Measurements from ENCODE around the gene CRACR2A.

CRACR2A gene

DNA sequence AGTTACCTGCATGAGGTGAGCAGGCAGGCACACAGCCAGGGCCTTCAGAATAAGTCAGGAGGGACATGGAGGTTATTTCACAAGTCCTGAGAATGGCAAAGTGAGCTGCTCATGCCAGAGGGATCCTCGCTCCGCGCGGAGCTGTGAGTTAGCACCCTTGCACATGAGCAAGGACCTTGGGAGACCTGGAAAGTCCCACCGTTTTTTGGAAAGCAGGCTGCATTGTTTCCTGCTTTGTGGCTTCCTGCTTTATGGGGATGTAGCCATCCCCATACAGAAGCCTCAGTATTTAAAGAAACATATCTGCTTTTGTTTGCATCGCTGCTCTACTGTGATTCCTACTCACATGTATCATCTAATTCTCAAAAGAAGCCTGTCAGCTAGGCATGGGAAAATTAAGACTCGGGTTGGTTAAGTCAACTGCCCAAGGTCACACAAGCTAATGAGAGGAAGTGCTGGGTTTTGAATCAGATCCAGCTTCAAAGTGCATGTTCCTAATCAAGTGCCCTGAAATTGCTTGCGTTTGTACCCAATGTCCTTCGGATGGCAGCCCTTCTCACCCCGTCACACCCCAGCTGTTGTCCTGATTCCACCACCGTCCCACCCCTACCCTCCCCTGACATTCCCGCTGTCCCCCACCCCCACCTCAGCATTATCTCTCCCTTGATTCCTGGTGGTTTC, 106.2 kb downstream of the CRACR2A start:
- DNase-seq: no peak

DNA sequence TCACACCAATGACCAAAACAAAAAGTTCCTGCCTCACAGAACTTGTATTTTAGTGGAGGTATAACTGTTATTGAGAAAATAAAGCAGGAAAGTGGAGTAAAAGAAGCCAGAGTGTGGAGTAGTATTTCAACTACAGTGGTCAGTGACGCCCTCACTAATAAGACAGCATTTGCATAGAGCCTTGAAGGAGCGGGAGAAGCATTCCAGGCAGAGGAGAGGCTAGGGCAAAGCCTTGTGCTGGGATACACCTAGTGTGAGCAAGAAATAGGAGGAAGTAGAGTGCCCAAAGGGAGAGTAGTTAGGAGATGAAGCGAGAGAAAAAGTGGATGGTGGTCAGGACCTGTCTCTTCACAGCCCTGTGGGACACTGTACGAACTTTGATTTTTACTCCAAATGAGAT, 107.8 kb downstream of the CRACR2A start:
- no peak for DNase-seq

DNA sequence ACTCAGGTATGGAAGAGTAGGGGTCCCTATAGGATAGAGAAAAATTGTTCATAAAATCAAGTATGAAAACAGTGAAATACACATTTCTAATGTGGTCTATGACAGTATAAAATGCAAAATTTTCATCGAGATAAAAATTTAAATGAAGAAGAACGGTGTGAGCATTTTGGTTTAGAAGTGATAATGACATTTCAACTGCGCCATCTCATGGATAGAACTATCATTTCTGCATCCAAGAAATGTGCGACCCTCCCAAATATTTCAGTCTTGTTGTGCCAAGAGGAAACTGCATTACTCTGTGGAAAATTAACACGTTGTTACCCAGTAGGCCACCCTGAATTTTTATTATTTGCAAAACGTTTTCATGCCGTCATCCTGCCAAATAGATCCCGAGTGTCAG, 108.8 kb downstream of the CRACR2A start:
- no peak for DNase-seq

DNA sequence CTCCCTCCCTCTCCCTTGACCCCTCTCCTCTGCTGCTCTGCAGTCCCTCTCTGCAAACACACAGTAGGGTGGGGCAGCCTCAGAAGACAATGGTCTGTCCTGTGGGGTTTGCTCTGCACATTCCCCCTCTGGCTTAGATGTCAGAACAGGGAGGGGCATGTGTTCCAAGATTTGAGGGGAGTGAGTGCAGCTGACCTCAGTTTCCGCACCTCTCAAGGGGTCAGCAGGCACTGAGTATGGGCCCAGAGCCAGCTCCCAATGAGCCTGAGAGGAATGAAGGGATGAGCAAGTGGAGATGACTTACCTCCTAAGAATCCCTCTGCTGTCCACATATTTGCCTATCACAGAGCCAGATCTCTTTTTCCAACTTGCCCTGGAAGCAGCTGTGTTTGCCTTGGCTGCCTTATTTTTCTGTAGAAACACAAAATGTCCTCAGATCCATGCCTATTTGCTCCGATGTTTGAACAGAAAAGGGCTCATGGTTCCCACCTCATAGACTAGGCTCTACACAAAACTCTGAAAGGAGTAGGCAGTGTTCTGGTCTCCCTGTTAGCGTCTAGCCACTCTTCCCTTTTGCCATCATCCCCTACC, 111.4 kb downstream of the CRACR2A start:
- no peak for DNase-seq

DNA sequence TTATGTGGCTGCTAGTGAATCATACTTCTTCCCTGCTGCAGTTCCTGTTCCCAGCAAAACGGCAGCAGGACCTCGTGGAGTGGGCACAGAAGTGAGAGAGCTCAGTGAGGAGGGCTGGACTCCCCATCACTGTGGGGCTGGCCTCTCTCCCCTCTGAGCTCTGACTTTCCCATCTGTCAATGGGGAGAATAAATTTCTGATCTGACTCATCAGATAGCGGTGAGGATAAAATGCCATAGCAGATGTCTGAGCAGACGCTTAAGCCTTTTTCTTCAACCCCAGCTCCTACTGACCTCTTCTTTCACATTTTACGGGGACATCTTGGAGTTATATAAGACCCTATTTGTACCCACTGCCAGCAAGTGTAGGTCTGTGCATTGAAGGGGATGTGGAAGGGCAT, 116.6 kb downstream of the CRACR2A start:
- no peak for DNase-seq

DNA sequence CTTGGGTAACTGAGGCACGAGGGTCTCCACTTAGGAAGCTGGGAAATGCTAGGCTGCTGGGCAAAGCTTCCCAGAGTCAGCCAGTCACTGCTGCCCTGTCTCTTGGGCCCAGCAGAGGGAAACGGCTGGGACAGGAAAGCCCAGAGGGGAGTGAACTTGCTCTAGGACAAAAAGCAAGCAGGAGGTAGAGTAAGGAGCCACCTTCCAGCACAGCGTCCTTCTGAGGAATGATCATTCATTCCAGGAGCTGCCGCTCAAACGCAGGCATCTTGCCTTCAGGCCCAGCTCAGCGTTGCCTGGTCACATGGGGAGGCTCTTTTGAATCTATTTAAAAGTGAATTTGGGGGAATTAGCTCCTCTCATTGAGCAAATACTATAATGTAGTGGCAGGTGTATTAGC, 118.6 kb downstream of the CRACR2A start:
- no peak for DNase-seq

DNA sequence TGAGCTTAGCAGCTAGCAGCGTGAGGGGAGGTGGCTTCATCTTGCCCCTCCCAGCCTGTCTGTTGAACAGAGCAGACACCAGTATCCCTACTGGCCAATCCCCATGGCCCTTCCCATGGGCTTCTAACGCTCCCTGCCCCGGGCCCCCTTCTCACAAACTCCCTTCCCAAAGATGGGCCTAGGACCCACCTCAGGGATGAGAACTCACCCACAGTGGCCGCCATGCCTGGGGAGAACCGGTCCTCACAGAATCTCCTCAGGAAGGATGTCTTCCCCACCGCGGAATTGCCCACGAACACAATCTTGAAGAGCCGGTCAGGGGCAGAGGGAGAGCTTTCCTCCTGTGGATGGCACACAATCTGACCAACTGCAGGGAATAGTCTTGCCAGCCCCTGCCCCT, 119.5 kb downstream of the CRACR2A start:
- DNase-seq: no peak

DNA sequence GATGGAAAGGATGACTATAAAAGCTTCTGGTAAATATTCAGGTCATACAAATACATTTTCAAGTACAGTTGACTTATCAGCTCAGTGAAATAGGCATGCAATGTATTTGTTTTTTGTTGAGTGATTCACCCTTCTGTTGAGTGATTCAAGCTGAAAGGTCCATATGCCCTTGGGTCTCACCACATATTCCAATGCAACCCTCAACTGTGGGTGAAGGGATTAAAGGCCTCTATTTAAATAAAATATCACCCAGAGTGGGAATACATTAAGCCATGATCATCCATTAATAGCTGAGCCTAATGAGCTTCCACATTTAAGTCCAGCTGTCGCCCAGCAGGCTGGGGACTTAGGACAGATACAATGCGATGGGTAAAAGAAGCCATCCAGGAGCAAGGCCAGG, 120.2 kb downstream of the CRACR2A start:
- no peak for DNase-seq

DNA sequence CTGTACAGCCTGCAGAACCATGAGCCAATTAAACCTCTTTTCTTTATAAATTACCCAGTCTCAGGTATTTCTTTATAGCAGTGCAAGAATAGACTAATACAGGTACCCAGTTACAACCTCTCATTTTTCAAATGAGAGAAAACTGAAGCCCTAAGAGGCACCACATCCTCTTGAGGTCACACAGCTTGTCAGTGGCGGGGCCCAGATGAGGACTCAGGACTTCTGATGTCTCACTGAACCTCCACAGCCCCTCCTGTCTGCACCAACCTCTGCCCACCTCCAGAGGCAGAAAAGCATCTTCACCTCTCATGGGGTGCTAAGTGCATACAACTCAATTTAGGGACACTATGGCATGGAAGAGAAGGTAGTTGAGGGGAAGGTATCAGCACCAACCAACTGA, 120.7 kb downstream of the CRACR2A start:
- no peak for DNase-seq

DNA sequence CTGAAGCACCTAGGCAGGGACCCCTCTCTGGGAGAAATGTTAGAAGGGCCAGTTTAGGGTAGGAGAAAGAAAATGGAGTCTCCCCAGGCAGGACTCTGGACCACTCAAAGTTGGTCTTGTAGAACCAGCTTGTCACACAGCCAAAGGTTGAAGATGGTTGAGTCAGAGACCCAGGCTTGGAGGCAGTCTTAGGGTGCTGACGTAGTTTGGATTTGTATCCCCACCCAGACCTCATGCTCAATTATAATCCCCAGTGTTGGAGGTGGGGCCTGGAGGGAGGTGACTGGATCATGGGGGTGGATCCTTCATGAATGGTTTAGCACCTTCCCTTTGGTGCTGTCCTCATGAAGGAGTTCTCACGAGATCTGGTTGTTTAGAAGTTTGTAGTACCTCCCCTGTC, 121.2 kb downstream of the CRACR2A start:
- DNase-seq: no peak

DNA sequence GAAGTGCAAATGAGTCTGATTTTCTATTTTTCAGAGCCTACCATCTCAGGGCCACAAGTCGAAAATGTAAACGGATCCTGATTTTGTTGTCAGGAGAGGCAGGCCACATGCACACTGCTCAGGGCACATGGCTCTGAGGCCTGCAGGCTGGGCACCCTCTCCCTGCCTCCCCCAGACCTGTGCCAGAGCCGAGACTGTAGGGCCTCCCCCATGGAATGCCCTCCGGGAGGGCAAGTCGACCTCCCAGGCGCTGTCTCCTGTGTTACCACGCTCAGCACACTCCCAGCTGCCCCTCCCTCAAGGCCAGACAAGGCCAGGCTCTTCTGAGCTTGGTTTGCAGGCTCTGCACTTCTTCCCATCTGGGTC, 121.7 kb downstream of the CRACR2A start:
- no peak for DNase-seq

DNA sequence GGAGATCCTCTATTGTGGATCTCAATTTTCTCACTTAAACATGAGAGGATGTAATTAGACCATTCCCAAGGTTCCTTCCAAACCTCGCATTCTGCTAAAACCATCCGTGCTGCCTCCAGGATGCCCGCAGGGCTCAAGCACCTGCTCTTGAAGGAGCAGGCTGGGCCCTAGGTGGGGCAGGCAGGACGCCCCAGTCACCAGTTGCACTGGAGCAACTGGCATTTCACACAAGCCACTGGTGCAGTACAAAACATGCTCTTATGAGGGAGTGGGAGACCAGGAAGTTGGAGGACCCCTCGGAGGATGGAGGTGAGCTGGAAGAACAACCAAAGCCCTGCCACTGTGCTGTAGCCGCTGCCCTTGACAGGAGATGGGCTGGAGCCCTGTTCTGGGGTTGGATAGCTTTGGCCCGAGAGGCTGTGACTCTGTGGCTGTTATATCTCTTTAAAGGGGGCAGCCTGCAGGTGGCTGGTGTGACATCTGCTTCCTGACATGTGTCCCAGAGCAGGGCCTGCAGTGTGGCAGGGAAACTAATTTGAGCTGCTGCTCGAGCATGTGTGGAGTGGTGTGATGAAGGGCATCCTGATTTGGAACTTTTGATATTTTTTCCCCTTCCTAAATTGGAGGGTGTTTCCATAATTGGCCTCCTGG, 122.2 kb downstream of the CRACR2A start:
- DNase-seq: no peak

DNA sequence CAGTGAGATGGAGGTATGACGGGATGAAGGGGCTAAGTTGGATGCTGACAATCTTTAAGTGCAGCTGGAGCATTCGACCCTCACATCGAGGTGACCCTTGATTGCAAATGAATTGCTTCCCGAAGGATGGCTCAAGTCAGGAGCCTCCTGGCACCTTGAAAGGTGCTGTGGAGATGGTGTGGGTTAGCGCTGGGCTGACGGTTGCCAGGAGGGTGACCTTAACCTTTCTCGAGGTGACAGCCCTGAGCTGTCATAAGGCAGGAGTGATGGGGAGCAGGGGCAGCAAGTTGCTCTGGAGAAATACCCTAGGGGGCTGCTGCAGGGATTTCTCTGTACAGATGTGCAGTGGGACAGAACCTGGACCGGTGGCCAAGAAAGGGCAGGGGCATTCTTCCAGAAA, 122.8 kb downstream of the CRACR2A start:
- DNase-seq: no peak

DNA sequence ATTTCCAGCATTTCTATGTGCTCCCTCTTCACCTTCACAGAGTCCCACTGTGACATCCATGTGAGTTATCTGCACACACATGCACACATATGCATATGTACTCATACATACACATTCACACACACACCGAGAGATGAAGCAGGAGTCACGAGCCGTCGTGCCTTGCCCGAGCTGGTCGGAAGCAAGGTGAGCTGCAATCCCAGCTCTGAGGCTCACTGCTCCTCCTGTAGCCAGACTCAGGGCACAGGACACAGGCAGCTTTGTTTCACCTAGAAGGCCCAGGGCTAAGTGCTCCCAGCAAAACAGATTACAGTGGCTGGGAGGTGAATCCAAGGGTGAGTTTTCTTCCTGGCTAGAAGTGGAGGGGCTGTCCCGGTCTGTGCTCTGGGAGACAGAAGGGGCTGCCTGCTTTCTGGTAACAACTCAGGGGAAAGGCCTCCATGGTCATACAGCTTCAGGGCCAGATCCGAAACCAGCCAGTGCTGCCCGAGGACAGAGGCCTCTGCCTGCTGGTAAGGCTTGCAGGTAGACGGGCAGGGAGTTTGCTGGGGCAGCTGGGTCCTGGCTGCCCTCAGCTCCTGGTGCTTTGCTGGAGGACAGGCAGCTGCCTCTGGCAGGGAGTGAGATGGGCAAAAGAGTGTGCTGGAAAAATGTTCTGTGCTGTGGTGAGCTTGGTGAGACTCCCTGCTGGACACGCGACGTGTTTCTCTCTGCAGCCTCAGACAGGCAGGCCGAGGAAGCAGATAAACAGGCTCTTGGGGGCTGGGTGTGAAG, 123.7 kb downstream of the CRACR2A start:
- DNase-seq: no peak

DNA sequence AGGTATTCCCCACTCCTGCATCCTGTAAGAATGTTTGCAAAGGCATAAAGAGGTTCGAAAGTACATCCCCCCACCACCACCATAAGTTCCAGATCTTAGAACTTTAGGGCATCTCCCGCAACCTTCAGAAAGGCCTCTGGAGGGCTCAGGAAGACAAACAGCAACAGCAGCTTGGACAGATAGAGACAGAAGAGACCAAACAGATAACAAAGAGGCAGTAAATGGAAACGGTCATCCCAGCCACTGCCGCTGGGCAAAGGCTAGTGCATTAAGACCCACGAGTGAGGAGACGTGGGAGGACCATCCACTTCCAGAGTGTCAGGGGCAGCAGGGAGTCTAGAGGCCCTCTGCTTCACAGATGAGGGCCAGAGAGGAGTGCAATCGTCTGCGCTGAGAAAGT, 124.3 kb downstream of the CRACR2A start:
- DNase-seq: no peak

DNA sequence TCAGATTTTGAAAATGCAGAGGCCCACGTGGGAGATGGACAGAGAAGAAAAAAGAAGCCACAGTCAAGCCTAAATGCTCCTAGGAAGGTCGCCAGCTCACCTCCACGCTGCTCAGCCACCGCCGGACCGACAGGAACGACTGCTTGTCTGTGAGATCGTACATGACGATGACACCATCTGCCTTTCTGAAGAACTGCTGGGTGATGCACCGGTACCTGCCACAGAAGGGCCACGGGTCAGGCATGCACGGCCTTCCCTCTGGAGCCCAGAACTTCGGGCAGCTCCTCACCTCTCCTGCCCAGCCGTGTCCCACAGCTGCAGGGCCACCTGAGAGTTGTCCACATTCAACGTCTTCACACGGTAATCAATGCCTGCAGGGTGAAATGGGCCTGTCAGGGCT, 125.6 kb downstream of the CRACR2A start:
- DNase-seq: no peak

DNA sequence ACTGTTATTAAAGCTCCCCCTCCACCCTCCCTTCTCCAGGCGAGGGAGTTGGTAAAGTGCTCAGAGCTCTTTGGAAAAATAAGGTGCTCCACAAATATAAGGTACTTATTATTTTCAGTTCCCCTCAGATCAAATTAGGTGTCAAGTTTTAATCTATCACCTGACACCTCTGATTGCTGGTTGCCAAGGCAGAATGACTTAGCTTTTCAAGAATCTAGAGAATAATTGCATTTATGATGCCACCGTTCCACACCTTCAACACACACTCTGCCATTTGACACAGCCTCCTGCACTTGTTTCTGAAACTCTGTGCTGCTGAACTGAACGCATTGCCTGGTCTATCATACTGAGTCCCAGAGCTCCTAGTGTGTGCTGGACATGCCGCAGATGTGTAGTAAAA, 128.6 kb downstream of the CRACR2A start:
- DNase-seq: no peak

DNA sequence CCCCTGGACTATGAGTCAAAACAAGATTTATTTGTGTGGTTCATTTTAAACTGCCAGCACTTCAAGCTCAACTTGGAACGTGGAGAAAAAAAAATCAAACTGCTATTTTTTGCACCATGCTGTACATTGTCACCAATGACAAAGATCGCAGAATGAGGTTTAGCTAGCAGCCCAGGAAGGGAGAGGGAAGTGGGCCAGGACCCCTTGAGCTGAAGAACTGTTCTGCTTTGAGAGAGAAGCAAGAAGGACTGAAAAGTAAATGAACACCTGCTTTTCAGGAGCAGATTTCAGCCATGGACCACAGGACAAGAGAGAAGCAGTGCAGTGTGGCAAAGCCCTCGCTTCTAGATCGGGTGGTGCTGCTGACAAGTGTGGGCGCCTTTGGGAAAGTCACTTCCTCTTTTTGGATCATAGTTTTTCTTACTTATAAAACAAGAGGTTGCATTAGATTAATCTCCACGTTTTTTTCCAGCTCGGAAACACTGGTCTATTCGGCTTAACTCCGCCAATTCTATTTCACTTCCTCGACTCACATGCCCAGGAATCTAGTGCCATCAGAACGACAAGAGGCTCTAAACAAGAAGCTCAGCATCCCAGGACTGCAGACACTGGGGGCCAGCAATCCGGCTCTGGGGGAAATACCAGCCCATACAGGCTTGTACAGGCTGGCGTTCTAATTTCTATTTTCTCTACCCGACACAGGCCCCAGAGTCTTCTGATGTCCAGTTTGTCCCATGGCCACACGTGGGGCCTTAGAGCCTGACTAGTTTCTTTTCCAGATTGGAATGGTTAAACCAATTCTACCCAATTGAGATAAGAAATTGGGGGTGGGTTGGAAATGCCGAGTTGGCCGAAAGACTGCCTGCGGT, 129.9 kb downstream of the CRACR2A start:
- DNase-seq: no peak

DNA sequence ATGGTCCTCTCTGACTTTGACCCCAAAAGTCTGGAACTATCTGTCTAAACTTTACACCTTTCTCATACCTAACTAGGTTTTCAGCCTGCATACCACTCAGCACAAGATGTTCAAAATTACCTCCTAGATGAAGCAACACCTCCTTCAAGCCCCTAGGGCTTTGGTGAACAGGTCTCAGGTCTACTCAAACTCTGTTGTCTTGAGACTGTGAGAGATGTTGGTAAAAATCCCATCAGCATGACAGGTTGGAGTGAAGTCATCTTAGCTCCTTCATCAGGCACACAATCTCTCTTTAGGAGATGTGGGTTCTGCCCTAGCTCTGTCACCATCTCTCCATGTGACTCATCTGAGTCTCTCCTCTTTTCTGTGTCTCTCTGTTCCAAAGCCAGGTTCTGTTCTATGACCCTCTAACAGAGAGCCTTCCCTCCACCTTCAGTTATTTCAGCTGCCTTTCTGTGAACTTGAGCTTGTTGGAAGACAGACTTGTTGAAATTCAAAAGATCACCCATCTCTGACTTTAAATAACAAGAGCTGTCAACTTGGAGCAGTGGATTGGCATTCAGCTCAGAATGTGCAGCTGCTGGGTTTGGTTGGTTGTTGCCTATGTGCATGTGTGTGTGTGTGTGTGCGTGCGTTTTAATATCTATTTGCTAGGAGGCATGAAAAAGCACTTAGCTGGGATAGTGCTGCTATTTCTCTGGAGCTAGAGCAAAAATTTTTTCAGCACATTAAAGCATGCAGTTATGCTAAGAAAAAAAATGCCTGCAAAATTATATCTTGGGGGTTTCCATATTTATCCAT, 130.7 kb downstream of the CRACR2A start:
- no peak for DNase-seq

DNA sequence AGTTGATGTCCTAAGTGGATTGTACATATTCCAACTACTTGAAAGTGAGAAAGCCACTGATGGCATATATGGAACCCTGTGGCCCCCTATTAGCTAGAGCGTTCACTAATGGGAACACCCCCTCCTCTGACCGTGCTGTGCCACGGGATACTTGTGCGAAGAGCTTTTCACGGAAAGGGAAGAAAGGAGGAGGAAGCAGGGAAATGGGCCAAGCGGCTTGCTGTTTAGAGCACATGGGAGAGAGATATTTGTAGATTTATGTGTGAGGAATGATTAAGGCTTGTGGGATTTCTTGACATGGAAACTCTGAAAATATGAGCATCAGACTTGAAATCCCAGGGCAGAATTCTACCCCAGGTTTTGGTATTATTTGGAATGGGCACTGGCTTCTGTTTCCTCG, 132.1 kb downstream of the CRACR2A start:
- no peak for DNase-seq

DNA sequence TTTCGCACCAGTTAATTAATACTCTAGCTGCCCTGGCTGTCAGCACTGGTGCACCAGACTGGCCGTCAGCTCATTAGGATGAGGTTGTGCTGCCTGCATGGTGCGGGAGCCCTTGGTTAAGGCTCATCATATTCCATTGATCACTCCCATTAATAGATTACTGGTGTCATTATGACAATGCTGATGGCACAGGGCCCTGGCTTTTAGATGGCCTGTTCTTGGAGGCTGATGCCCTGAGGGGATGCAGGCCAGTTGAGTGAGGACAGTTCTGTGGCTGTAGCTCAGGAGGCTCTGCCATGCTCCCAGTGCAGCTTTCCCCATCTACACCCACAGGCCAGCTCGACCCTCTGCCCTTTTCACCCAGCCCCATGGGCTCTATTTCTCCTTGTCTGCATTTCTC, 135.3 kb downstream of the CRACR2A start:
- no peak for DNase-seq

DNA sequence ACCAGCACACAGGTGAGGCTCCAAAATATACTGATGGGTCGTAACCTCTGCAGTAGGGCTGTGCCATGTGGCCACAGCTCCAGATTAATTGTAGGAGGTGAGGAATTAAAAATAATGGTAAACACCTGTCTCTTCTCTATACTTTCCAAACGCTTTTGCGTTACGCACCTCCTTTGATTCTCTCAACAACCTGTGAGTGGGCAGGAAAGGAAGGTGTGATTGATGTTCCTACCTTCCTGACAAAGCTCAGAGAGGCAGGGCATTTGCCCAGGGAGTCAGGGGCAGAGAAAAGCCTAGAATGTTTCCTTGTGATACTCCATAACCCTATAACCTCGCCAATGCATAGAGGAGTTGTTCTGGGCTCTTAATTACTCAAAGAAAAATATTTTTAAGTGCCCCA, 137.0 kb downstream of the CRACR2A start:
- DNase-seq: no peak

All from T-helper 9 cell (primary cell).